Tibial nerve (tissue), 4 donors: ENCODE data around the gene UCHL1.

Experiments
- CTCF ChIP-seq, 5 experiments: fragments of 200-600 bp in 3 of 5; fragments of 450-650 bp in 2 of 5; sonication (generic) in 3 of 5; IDR thresholded peaks; one replicate each; pipeline ENCODE4 v1.5.1; 2016 to 2019; ENCODE audit warnings: antibody characterized with exemption in 5 of 5, mild to moderate bottlenecking in 3 of 5, moderate library complexity in 2 of 5
- EP300 ChIP-seq, 2 donors: sonication (generic); formaldehyde crosslinking; IDR thresholded peaks; one replicate each; pipeline ENCODE4 v1.6.1; 2017; ENCODE audit warnings: antibody characterized with exemption in 2 of 2, mild to moderate bottlenecking in 1 of 2
- POLR2A ChIP-seq, 2 donors: fragments of 450-650 bp; IDR thresholded peaks; one replicate each; pipeline ENCODE4 v1.6.1; 2017; ENCODE audit warnings: antibody characterized with exemption in 2 of 2, mild to moderate bottlenecking in 2 of 2, moderate library complexity in 2 of 2

DNA sequence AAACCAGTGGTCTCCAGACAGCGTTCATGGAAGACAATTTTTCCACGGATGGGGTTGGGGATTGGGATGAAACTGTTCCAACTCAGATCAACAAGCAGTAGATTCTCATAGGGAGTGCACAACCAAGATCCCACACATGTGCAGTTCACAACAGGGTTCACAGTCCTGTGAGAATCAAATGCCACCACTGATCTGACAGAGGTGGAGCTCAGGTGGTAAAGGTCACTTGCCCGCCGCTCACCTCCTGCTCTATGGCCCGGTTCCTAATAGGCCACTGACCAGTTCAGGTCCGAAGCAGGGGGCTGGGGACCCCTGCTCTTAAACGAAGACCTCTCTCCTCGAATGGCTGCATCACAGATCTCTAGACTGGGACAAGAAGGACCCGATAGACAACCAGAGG, 46.8 kb upstream of the UCHL1 start:
- no peak for TF ChIP-seq POLR2A (IDR thresholded peaks at IDR 0.05)
- no peak for TF ChIP-seq CTCF (IDR thresholded peaks at IDR 0.05)
- TF ChIP-seq EP300 (IDR thresholded peaks at IDR 0.05), result no peak
